ENCODE measurements around the gene ADAM10.
A peak's percentile ranks its signal among the peaks of the same experiment; 100 is the strongest.

The ADAM10 gene

DNA sequence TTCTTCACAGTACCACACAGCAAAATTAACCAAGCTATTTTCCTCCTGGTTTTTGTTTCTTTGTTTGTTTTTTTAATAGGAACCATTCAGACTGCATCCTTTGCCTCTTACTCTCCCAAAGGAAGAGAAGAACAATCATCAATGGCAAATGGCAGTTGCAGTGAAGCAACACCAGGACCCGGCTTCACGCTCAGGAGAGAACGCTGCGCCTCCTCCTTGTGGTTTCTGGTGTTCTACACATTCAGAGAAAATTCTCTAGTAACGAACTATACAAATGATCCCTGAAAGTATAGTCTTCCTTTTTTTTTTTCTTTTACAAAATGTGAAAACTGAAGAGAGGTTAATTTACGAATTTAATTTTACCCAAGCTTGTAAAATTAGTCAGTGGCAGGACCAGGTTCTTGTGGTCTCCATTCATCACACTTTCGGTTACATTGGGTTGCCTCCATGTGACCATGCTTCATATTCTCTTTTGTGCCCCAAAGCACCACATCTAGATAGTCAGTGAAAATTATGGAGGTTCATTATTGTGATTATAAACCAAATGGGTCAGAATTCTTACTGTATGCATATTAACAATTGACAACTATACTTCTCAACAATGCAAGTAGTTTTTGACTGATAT is 11.0 kb upstream of the ADAM10 start:
- no peak for TF ChIP-seq CTCF (IDR thresholded peaks at IDR 0.05; ENCODE audit: control insufficient read depth, insufficient read depth, low read depth, low read length, missing control alignments)
- DNase-seq (ENCODE audit: low read depth): no peak
- H3K4me3 ChIP-seq (ENCODE audit: control insufficient read depth, low read depth, low read length): no peak overlapping the region

DNA sequence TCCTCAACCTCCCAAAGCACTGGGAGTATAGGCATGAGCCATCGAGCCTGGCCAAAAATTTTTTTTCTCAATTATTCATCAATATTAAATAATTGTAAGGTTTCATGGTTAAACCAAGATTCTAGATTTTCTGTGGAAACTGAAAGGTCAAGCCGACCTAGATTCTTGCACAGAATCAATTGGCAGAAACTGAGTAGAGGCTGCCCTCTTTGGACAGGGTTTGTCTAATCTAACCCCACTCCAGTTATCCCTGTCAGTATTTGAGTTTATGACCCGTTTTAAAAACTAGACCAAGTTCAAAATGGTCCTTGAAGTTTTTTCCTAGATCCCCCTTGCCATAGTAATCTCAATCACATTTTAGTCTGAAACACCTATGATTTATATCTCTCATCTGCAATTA is 8.6 kb upstream of the ADAM10 start:
- no peak for DNase-seq (ENCODE audit: low read depth)
- TF ChIP-seq CTCF (IDR thresholded peaks at IDR 0.05; ENCODE audit: control insufficient read depth, insufficient read depth, low read depth, low read length, missing control alignments): peak; percentile 39
- H3K4me3 ChIP-seq (ENCODE audit: control insufficient read depth, low read depth, low read length): no peak overlapping the region

DNA sequence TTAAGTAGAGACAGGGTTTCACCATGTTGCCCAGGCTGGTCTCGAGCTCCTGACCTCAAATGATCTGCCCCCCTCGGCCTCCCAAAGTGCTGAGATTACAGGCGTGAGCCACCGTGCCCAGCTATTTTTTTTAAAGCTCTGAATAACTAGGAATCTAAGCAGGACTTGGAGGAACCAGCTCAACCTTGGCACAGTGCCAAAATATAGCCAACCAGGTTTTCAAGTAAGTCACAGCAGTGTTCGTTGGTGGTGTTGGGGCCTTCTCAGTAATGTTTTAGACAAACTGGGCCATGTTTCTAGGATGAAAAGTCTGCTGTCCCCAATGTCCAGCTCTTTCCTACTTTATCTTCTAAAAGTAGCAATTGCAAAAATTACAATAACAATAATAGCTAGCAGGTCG is 6.4 kb upstream of the ADAM10 start:
- DNase-seq (ENCODE audit: low read depth): no peak
- TF ChIP-seq CTCF (IDR thresholded peaks at IDR 0.05; ENCODE audit: control insufficient read depth, insufficient read depth, low read depth, low read length, missing control alignments): no peak
- H3K4me3 ChIP-seq (ENCODE audit: control insufficient read depth, low read depth, low read length): no peak overlapping the region

DNA sequence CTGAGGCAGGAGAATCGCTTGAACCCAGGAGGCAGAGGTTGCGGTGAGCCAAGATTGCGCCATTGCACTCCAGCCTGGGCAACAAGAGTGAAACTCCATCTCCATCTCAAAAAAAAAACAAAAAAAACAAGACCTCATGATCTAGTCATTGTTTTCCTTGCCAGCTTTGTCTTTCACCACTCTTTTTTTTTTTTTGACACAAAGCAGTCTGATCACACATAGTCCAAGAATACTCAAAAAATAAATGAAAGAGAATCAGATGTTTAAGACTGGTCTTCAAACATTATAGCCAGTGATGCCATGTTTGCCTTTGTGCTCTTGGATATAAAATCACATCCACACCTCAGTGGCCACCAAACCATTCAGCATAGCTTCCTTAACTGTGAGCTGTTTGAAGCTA is 5.8 kb upstream of the ADAM10 start:
- TF ChIP-seq CTCF (IDR thresholded peaks at IDR 0.05; ENCODE audit: control insufficient read depth, insufficient read depth, low read depth, low read length, missing control alignments): no peak
- no peak for DNase-seq (ENCODE audit: low read depth)
- no peak overlapping the region for H3K4me3 ChIP-seq (ENCODE audit: control insufficient read depth, low read depth, low read length)

GRCh38 chr15:58752716-58753115 is 3.2 kb upstream of the ADAM10 start:
- no peak for TF ChIP-seq CTCF (IDR thresholded peaks at IDR 0.05; ENCODE audit: control insufficient read depth, insufficient read depth, low read depth, low read length, missing control alignments)
- H3K4me3 ChIP-seq (ENCODE audit: control insufficient read depth, low read depth, low read length): no peak overlapping the region
- no peak for DNase-seq (ENCODE audit: low read depth)

- peak overlapping the region; percentile 80 for H3K4me3 ChIP-seq (ENCODE audit: control insufficient read depth, low read depth, low read length)
- no peak for DNase-seq (ENCODE audit: low read depth)
- no peak for TF ChIP-seq CTCF (IDR thresholded peaks at IDR 0.05; ENCODE audit: control insufficient read depth, insufficient read depth, low read depth, low read length, missing control alignments)
Observed at GRCh38 chr15:58748852-58749531, 515 bp downstream of the ADAM10 start.
